SK-N-SH treated with all-trans-retinoic acid at 6 μM for 48 hours (cell line): ENCODE data around the gene ALKBH5.

ENCODE experiments used
- ATAC-seq: fragments of 200-7000 bp; cut with Tn5 transposase; 3 replicates; pipeline ENCODE4 v1.9.1; 2020; ENCODE audit warnings: mild to moderate bottlenecking, moderate library complexity
- BACH2 ChIP-seq: fragments of 250-450 bp; sonication (Bioruptor Pico); IDR thresholded peaks from 2 replicates; pipeline ENCODE4 v1.9.0; 2021; ENCODE audit warnings: mild to moderate bottlenecking, borderline replicate concordance
- CSDC2 ChIP-seq: fragments of 250-450 bp; sonication (Bioruptor Pico); IDR thresholded peaks from 2 replicates; pipeline ENCODE4 v1.5.0; 2020; ENCODE audit warnings: mild to moderate bottlenecking, moderate library complexity
- ESRRG ChIP-seq: fragments of 250-450 bp; sonication (Bioruptor Pico); IDR thresholded peaks from 2 replicates; pipeline ENCODE4 v1.6.1; 2021; ENCODE audit warnings: mild to moderate bottlenecking
- OSR1 ChIP-seq: fragments of 250-450 bp; sonication (Bioruptor Pico); IDR thresholded peaks from 2 replicates; pipeline ENCODE4 v1.8.0; 2022; ENCODE audit warnings: moderate library complexity, mild to moderate bottlenecking, inconsistent platforms
- PPARA ChIP-seq: fragments of 250-450 bp; sonication (Bioruptor Pico); IDR thresholded peaks from 2 replicates; pipeline ENCODE4 v1.5.0; 2020; ENCODE audit warnings: mild to moderate bottlenecking, borderline replicate concordance
- RARB ChIP-seq: fragments of 250-450 bp; sonication (Bioruptor Pico); IDR thresholded peaks from 2 replicates; pipeline ENCODE4 v1.8.0; 2021; ENCODE audit warnings: mild to moderate bottlenecking, moderate library complexity
- SNAI2 ChIP-seq: fragments of 250-450 bp; sonication (Bioruptor Pico); IDR thresholded peaks from 2 replicates; pipeline ENCODE4 v1.5.0; 2020; ENCODE audit warnings: mild to moderate bottlenecking, moderate library complexity
- TOX ChIP-seq: fragments of 250-450 bp; sonication (Bioruptor Pico); IDR thresholded peaks from 2 replicates; pipeline ENCODE4 v1.8.0; 2021; ENCODE audit warnings: mild to moderate bottlenecking, moderate library complexity, borderline replicate concordance
- ZC3H10 ChIP-seq: fragments of 250-450 bp; sonication (Bioruptor Pico); IDR thresholded peaks from 2 replicates; pipeline ENCODE4 v1.5.1; 2021; ENCODE audit warnings: mild to moderate bottlenecking, moderate library complexity
- ZFP3 ChIP-seq: fragments of 250-450 bp; sonication (Bioruptor Pico); IDR thresholded peaks from 2 replicates; pipeline ENCODE4 v1.5.0; 2020; ENCODE audit warnings: mild to moderate bottlenecking, moderate library complexity
- ZFP30 ChIP-seq: fragments of 450-650 bp; formaldehyde crosslinking; IDR thresholded peaks from 2 replicates; pipeline ENCODE4 v1.5.0; 2022; ENCODE audit warnings: mild to moderate bottlenecking, moderate library complexity
- ZNF70 ChIP-seq: fragments of 450-650 bp; formaldehyde crosslinking; IDR thresholded peaks from 2 replicates; pipeline ENCODE4 v1.5.0; 2020; ENCODE audit warnings: mild to moderate bottlenecking, moderate library complexity
- ZNF8 ChIP-seq: fragments of 450-650 bp; formaldehyde crosslinking; IDR thresholded peaks from 2 replicates; pipeline ENCODE4 v1.5.0; 2020; ENCODE audit warnings: mild to moderate bottlenecking, moderate library complexity
- TF ChIP-seq, protein P1 (sequence below): fragments of 250-450 bp; sonication (Bioruptor Pico); IDR thresholded peaks from 2 replicates; pipeline ENCODE4 v1.5.1; 2020; ENCODE audit warnings: low read depth, mild to moderate bottlenecking, moderate library complexity
- TF ChIP-seq, protein P2 (sequence below): fragments of 250-450 bp; sonication (Bioruptor Pico); IDR thresholded peaks from 2 replicates; pipeline ENCODE4 v1.8.0; 2020; ENCODE audit warnings: mild to moderate bottlenecking, moderate library complexity, borderline replicate concordance
- TF ChIP-seq, protein P3 (sequence below): fragments of 250-450 bp; sonication (Bioruptor Pico); IDR thresholded peaks from 2 replicates; pipeline ENCODE4 v1.8.0; 2021; ENCODE audit warnings: low read depth, mild to moderate bottlenecking, moderate library complexity, borderline replicate concordance
- TF ChIP-seq, protein P4 (sequence below): fragments of 250-450 bp; sonication (Bioruptor Pico); IDR thresholded peaks from 2 replicates; pipeline ENCODE4 v1.5.0; 2020; ENCODE audit warnings: mild to moderate bottlenecking, moderate library complexity

The ALKBH5 gene

DNA sequence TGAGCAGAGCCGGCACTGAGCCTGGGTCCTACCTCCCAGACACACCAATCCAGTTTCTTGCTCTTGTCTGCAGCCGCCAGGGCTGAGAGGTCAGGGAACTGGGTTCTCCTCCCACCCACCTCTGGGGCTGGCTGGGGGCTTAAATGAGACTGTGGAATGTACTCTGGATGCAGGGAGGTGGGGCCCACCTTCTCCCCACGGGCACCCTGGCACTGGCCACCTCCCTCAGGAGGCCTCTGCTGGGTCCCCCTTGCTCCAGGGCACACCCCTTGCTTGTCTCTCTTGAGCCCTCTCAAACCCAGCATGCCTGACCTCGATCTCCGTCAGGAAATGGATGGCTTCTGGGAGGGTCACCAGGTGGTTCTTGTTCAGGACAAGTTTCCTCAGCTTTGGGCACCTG is 68.5 kb downstream of the ALKBH5 start:
- ATAC-seq: no peak

DNA sequence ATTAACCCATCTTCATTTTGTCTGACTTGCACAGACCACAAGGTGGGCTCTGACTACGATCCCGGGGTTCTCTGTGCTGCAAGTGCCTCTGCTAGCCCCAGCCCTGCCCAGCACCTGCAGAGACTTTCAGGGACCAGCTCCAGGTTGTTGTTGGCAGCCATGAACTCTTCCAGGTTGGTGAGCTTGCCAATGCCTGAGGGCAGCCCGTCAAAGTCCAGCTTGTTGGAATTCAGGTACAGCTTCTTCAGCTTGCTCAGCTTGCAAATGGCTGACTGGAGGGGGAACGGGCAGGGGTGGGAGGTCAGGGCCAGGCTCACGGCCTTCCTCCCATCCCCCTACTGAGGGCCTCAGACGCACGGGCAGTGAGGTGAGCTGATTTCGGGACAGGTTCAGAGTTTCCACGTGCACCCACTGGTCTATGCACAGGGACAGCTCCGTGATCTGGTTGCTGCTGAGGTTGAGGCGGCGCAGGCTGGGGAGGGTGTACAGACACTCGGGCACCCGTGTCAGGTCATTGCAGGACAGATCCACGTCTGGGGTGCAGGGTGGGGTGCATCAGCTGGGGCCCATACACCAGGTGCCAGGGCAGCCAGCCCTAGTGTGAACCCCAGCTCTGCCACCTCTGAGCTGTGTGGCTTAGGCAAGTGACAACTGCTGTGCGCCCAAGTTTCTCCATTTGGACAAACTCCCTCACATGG is 69.7 kb downstream of the ALKBH5 start:
- ATAC-seq: no peak
- TF ChIP-seq SNAI2 (no peak), TOX (no peak), ZFP30 (no peak), ESRRG (CRISPR knock-in tag) (no peak), OSR1 (CRISPR knock-in tag) (no peak), ZC3H10 (CRISPR knock-in tag) (no peak), CSDC2 (CRISPR knock-in tag) (no peak)
- TF ChIP-seq, protein P1, sequence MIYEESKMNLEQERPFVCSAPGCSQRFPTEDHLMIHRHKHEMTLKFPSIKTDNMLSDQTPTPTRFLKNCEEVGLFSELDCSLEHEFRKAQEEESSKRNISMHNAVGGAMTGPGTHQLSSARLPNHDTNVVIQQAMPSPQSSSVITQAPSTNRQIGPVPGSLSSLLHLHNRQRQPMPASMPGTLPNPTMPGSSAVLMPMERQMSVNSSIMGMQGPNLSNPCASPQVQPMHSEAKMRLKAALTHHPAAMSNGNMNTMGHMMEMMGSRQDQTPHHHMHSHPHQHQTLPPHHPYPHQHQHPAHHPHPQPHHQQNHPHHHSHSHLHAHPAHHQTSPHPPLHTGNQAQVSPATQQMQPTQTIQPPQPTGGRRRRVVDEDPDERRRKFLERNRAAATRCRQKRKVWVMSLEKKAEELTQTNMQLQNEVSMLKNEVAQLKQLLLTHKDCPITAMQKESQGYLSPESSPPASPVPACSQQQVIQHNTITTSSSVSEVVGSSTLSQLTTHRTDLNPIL (CRISPR knock-in tag): no peak
- TF ChIP-seq, protein P2, sequence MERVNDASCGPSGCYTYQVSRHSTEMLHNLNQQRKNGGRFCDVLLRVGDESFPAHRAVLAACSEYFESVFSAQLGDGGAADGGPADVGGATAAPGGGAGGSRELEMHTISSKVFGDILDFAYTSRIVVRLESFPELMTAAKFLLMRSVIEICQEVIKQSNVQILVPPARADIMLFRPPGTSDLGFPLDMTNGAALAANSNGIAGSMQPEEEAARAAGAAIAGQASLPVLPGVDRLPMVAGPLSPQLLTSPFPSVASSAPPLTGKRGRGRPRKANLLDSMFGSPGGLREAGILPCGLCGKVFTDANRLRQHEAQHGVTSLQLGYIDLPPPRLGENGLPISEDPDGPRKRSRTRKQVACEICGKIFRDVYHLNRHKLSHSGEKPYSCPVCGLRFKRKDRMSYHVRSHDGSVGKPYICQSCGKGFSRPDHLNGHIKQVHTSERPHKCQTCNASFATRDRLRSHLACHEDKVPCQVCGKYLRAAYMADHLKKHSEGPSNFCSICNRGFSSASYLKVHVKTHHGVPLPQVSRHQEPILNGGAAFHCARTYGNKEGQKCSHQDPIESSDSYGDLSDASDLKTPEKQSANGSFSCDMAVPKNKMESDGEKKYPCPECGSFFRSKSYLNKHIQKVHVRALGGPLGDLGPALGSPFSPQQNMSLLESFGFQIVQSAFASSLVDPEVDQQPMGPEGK (CRISPR knock-in tag): no peak

More for the DNA sequence above, 68.5 kb downstream of the ALKBH5 start:
- TF ChIP-seq ZC3H10 (CRISPR knock-in tag): no peak
- TF ChIP-seq, all 23 proteins: peak for 0

DNA sequence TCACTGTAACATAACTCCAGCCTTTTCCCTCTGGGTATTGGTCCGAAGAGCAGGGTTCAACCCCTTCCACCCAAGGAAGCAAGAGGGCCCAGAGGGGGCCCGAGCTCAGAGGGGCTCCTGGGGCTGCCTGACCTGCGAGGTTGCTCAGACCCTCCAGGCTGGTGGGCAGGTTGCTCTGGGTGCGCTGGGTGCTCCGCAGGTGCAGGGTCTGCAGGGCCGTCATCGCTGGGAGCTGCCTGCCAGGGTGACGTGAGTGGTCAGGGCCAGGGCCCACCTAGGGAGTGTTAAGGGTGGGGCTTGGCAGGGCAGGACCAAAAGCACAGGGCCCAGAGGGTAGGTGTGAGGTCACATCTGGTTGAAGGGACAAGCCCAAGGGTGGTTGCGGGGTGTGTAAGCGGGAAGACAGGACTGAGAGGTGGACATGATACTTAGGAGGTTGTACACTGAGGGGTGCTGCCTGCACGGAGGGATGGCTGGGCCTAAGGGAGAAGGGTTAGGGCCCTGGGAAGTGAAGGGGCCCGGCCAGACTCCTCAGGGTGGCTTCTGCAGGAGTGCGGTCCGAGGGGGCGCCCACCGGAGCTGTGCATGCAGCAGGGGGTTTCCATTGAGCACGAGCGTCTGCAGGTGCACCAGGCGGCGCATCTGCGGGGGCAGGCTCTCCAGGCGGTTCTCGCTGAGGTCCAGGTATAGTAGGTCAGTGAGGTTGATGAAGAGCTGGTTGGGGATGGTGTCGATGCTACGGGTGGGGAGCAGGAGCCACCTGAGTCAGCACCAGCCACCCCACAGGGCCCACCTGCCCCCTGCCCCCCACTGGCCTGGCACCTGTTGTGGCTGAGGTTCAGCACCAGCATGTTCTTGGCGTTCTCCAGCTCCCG is 70.6 kb downstream of the ALKBH5 start:
- TF ChIP-seq, protein P1 (CRISPR knock-in tag): no peak
- TF ChIP-seq, protein P3, sequence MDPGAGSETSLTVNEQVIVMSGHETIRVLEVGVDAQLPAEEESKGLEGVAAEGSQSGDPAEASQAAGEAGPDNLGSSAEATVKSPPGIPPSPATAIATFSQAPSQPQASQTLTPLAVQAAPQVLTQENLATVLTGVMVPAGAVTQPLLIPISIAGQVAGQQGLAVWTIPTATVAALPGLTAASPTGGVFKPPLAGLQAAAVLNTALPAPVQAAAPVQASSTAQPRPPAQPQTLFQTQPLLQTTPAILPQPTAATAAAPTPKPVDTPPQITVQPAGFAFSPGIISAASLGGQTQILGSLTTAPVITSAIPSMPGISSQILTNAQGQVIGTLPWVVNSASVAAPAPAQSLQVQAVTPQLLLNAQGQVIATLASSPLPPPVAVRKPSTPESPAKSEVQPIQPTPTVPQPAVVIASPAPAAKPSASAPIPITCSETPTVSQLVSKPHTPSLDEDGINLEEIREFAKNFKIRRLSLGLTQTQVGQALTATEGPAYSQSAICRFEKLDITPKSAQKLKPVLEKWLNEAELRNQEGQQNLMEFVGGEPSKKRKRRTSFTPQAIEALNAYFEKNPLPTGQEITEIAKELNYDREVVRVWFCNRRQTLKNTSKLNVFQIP (CRISPR knock-in tag): no peak
- TF ChIP-seq ZNF70 (CRISPR knock-in tag) (no peak), ZNF8 (CRISPR knock-in tag) (no peak), ZC3H10 (CRISPR knock-in tag) (no peak)
- ATAC-seq: no peak

DNA sequence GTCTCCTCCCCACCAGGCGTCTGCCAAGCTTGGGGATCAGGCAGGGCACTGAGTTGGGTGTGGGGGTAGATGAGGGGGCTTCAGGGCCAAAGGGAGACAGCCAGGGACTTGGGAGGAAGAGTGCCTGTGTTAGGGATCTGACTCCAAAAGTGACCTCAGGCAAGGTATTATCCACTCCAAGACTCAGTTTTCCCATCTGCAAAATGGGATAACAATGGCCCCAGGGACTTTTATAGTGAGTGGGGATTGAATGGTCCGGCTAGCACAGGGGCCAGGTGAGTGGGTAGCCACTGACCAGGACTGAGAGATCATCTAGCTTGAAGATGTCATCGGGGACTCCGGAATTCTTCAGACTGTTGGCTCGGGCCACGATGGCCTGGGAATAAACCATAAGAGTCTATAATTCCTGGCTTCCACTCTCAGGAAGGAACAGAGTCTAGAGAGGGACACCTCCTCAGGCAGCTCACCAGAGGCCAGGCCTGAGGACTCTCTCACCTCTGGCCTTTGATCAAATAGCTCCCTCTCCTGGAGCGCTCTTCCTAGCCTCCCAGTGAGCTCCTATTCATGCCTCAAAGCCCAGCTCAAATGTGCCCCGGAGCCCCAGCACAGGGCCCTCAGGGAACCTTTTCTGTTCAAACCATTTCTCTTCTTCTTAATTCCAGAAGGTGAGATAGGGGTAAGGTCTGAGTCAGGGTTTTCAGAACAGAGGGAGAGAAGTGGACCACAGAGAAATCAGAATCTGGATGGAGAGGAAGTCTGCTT is 71.4 kb downstream of the ALKBH5 start:
- no peak for ATAC-seq
- no peak for TF ChIP-seq RARB (CRISPR knock-in tag)
- peak; percentile 99 for TF ChIP-seq ZFP3 (CRISPR knock-in tag)

DNA sequence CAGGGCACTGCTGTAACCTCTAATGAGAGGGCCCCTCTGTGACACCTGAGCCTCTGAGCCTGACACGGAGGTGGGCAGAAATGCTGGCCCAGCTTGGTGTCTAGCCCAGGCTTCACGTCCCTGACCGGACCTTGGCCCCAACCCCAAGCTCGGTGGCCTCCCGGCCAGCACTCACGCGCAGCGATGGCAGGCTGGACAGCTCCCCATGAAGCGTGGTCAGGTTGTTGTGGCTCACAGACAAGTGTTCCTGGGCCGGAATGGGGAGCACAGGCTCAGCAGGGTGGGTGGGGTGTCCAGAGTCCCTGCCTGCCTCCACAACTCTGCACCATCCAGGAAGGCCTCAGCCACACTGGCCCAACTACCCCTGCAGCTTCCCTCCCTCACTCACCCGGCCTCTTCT is 72.7 kb downstream of the ALKBH5 start:
- ATAC-seq: no peak
- TF ChIP-seq RARB (CRISPR knock-in tag) (no peak), BACH2 (CRISPR knock-in tag) (no peak), OSR1 (CRISPR knock-in tag) (no peak), PPARA (CRISPR knock-in tag) (no peak)
- TF ChIP-seq, protein P4, sequence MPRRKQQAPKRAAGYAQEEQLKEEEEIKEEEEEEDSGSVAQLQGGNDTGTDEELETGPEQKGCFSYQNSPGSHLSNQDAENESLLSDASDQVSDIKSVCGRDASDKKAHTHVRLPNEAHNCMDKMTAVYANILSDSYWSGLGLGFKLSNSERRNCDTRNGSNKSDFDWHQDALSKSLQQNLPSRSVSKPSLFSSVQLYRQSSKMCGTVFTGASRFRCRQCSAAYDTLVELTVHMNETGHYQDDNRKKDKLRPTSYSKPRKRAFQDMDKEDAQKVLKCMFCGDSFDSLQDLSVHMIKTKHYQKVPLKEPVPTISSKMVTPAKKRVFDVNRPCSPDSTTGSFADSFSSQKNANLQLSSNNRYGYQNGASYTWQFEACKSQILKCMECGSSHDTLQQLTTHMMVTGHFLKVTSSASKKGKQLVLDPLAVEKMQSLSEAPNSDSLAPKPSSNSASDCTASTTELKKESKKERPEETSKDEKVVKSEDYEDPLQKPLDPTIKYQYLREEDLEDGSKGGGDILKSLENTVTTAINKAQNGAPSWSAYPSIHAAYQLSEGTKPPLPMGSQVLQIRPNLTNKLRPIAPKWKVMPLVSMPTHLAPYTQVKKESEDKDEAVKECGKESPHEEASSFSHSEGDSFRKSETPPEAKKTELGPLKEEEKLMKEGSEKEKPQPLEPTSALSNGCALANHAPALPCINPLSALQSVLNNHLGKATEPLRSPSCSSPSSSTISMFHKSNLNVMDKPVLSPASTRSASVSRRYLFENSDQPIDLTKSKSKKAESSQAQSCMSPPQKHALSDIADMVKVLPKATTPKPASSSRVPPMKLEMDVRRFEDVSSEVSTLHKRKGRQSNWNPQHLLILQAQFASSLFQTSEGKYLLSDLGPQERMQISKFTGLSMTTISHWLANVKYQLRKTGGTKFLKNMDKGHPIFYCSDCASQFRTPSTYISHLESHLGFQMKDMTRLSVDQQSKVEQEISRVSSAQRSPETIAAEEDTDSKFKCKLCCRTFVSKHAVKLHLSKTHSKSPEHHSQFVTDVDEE (CRISPR knock-in tag): no peak
